Measurements from ENCODE around the gene MMP24.
"Not testable (repeated sequence)": the region's sequence is repeated elsewhere in the genome, so short reads cannot be mapped to it uniquely, and the experiment has no call there.

MMP24 gene

DNA sequence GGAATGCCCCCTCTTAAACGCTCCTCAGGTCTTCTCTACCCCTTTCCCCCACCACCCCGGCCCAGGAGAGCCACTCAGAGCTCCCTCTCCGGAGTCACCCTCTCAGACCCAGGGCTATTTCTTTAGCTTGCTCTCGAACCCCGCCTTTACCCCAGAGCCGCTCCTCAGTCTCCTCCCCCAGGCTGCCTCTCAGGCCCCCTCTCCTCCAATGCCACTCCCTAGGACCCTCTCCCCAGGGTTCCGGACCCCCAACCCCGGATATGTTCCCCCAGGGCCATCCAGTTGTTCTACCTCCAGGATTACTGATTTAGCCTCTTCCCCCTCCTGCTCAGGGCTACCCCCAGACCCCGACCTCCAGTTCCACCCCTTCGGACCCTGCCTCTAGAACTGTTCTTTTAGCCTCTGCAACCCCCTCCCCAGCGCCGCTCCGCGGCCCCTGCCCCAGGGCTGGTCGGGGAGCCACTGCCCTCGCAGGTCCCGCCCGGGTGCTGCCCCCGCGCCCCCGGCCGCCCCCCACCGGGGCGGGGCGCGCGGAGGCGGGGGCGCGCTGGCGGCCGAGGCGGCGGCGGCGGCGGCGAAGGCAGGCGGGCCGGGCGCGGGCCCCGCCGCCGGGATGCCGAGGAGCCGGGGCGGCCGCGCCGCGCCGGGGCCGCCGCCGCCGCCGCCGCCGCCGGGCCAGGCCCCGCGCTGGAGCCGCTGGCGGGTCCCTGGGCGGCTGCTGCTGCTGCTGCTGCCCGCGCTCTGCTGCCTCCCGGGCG lies at the start of gene MMP24:
Gene MMP24, plus strand, starts transcription at position 565 of the 758 bp plus-strand sequence. Its CDS starts 49 bp downstream, at position 614.
- no peaks in the 10 kb centered on the region for H3K27me3 ChIP-seq (ENCODE audit: control insufficient read depth, insufficient read depth, low read length)
- H3K4me1 ChIP-seq = peaks cover 7% of the 10 kb centered on the region
- no peak for TF ChIP-seq CTCF (IDR thresholded peaks at IDR 0.05)
- H3K4me3 ChIP-seq (ENCODE audit: low read depth, low read length) = no peak within 1 kb of the TSS
- no peaks in the 10 kb centered on the region for H3K79me2 ChIP-seq
- peak within 1 kb of the TSS; percentile 91 for H2AFZ ChIP-seq
- no peak within 1 kb of the TSS for H3K27ac ChIP-seq
- no peaks in the 10 kb centered on the region for H3K9me3 ChIP-seq (ENCODE audit: control insufficient read depth, low read length)
- H3K36me3 ChIP-seq (ENCODE audit: control insufficient read depth, insufficient read depth, low read length) = no peaks in the 10 kb centered on the region
- H3K4me2 ChIP-seq (ENCODE audit: low read length) = peak within 1 kb of the TSS; percentile 50
- no peak within 1 kb of the TSS for H3K9ac ChIP-seq

DNA sequence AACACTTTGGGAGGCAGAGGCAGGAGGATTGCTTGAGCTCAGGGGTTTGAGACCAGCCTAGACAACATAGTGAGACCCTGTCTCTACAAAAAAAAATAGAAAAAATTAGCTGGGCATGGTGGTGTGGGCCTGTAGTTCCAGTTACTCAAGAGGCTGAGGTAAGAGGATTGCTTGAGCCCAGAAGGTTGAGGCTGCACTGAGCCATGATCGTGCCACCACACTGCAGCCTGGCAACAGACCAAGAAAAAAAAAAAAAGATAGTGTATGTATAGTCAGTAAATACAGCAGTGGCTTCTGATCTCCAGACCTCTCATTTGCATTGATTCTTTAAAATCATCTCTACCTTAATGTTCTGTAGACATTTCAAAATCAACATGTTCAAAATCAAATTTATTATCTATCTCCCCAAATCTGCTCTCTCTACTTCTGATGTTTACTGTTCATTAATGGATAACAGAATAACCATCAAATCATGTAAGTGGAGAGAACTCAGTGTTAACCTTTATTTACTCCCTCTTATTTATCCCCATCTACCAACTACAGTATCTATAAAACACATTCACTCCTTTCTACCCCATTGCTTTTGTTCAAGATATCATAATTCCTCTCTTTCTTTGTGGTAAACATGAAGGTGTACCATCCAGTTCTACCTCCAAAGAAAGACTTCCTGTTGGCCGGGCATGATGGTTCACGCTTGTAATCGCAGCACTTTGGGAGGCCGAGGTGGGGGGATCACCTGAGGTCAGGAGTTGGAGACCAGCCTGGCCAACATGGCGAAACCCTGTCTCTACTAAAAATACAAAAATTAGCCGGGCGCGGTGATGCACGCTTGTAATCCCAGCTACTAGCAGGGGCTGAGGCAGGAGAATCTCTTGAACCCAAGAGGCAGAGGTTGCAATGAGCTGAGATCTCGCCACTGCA lies 46.9 kb upstream of the MMP24 start:
- no peak overlapping the region for H2AFZ ChIP-seq
- H3K4me1 ChIP-seq = no peaks in the 10 kb centered on the region
- no peaks in the 10 kb centered on the region for H3K79me2 ChIP-seq
- no peaks in the 10 kb centered on the region for H3K36me3 ChIP-seq (ENCODE audit: control insufficient read depth, insufficient read depth, low read length)
- H3K27me3 ChIP-seq (ENCODE audit: control insufficient read depth, insufficient read depth, low read length) = no peaks in the 10 kb centered on the region
- no peak for TF ChIP-seq CTCF (IDR thresholded peaks at IDR 0.05)
- H3K9me3 ChIP-seq (ENCODE audit: control insufficient read depth, low read length) = no peaks in the 10 kb centered on the region
- H3K27ac ChIP-seq = no peak overlapping the region
- no peak overlapping the region for H3K9ac ChIP-seq
- H3K4me2 ChIP-seq (ENCODE audit: low read length) = no peak overlapping the region
- no peak overlapping the region for H3K4me3 ChIP-seq (ENCODE audit: low read depth, low read length)

DNA sequence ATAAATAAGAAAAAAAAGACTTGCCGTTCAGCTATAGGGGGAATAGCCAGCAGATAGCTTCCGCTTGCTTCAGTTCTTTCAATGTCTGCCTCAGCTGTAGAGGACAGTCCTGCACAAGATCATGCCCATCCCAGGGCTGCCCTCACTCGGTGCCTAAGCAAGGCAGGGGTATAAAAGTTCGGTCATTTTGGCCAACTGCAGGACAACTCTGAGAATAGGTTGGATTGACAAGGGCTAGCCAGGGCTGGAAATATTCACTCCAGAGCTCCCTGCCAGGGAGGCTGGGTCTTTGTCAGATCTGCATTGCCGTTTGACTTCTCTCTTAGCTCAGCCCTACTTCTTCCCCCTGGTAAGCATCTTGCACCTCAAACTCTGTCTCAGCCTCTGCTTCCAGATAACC lies 46.2 kb upstream of the MMP24 start:
- no peak overlapping the region for H3K27ac ChIP-seq
- TF ChIP-seq CTCF (IDR thresholded peaks at IDR 0.05) = no peak

GRCh38 chr20:35181731-35182130 lies 44.8 kb upstream of the MMP24 start:
- no peak overlapping the region for H3K4me3 ChIP-seq (ENCODE audit: low read depth, low read length)
- TF ChIP-seq CTCF (IDR thresholded peaks at IDR 0.05) = no peak
- no peaks in the 10 kb centered on the region for H3K79me2 ChIP-seq
- H3K27ac ChIP-seq = no peak overlapping the region
- no peaks in the 10 kb centered on the region for H3K36me3 ChIP-seq (ENCODE audit: control insufficient read depth, insufficient read depth, low read length)
- H2AFZ ChIP-seq = no peak overlapping the region
- H3K27me3 ChIP-seq (ENCODE audit: control insufficient read depth, insufficient read depth, low read length) = no peaks in the 10 kb centered on the region
- no peaks in the 10 kb centered on the region for H3K9me3 ChIP-seq (ENCODE audit: control insufficient read depth, low read length)
- no peak overlapping the region for H3K4me2 ChIP-seq (ENCODE audit: low read length)
- no peaks in the 10 kb centered on the region for H3K4me1 ChIP-seq
- no peak overlapping the region for H3K9ac ChIP-seq

More for the DNA sequence above, 46.2 kb upstream of the MMP24 start:
- Histone ChIP-seq H3K9ac (no peak overlapping the region), H3K27me3 (ENCODE audit: control insufficient read depth, insufficient read depth, low read length) (no peaks in the 10 kb centered on the region), H3K4me3 (ENCODE audit: low read depth, low read length) (no peak overlapping the region), H2AFZ (no peak overlapping the region), H3K36me3 (ENCODE audit: control insufficient read depth, insufficient read depth, low read length) (no peaks in the 10 kb centered on the region), H3K9me3 (ENCODE audit: control insufficient read depth, low read length) (no peaks in the 10 kb centered on the region), H3K79me2 (no peaks in the 10 kb centered on the region), H3K4me2 (ENCODE audit: low read length) (no peak overlapping the region), H3K4me1 (no peaks in the 10 kb centered on the region)

- H3K9me3 ChIP-seq (ENCODE audit: control insufficient read depth, low read length); H3K4me2 ChIP-seq (ENCODE audit: low read length); H3K27me3 ChIP-seq (ENCODE audit: control insufficient read depth, insufficient read depth, low read length); H3K9ac ChIP-seq; H3K4me1 ChIP-seq; H3K4me3 ChIP-seq (ENCODE audit: low read depth, low read length); H3K27ac ChIP-seq; H2AFZ ChIP-seq; H3K36me3 ChIP-seq (ENCODE audit: control insufficient read depth, insufficient read depth, low read length); H3K79me2 ChIP-seq: not testable (repeated sequence)
These were observed 39.7 kb upstream of the MMP24 start for GRCh38 chr20:35186691-35187289.
